Body of pancreas (tissue), 4 donors: ENCODE measurements around the gene ABLIM1.

Source experiments
- POLR2A ChIP-seq, 3 donors: fragments of 450-650 bp; IDR thresholded peaks; one replicate each; pipeline ENCODE4 v1.6.1; 2016; ENCODE audit warnings: antibody characterized with exemption in 3 of 3, mild to moderate bottlenecking in 2 of 3
- TF ChIP-seq, protein P1 (sequence below), 7 experiments: fragments of 450-650 bp in 4 of 7; fragments of 200-600 bp in 3 of 7; sonication (generic) in 3 of 7; IDR thresholded peaks; one replicate each; pipeline ENCODE4 v1.5.1; 2016 to 2019; ENCODE audit warnings: antibody characterized with exemption in 7 of 7

DNA sequence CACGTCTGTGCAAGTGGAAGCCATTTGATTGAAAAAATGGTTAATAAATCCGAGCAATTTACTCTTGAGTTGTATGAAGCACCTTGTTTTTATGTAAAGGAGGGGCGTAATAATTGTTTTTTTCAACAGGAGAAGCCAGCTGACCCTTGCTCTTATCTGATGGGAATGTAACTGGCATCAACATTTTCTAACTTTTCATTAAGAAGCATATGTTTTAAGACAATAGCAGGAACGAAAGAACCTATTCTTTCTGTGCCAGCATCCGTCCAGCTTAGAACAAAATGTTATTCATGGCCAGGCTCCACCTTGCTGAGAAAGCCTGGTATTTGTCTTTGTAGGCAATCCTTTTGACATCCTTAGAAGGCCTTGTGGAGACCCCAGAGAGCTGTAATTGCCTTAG lies 231.6 kb downstream of the ABLIM1 start:
- TF ChIP-seq, protein P1, sequence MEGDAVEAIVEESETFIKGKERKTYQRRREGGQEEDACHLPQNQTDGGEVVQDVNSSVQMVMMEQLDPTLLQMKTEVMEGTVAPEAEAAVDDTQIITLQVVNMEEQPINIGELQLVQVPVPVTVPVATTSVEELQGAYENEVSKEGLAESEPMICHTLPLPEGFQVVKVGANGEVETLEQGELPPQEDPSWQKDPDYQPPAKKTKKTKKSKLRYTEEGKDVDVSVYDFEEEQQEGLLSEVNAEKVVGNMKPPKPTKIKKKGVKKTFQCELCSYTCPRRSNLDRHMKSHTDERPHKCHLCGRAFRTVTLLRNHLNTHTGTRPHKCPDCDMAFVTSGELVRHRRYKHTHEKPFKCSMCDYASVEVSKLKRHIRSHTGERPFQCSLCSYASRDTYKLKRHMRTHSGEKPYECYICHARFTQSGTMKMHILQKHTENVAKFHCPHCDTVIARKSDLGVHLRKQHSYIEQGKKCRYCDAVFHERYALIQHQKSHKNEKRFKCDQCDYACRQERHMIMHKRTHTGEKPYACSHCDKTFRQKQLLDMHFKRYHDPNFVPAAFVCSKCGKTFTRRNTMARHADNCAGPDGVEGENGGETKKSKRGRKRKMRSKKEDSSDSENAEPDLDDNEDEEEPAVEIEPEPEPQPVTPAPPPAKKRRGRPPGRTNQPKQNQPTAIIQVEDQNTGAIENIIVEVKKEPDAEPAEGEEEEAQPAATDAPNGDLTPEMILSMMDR (IDR thresholded peaks at IDR 0.05): no peak
- TF ChIP-seq POLR2A (IDR thresholded peaks at IDR 0.05): no peak
